ENCODE measurements around the gene EMC10.

Gene EMC10

GRCh38 chr19:50496189-50497021, 20.1 kb downstream of the EMC10 start:
- H3K4me3 ChIP-seq (ENCODE audit: low read depth, low read length) = no peak overlapping the region
- H3K27me3 ChIP-seq = peaks cover 13% of the 10 kb centered on the region
- TF ChIP-seq CTCF (IDR thresholded peaks at IDR 0.05; ENCODE audit: low read depth, low read length) = no peak
- no peak for DNase-seq
- peaks cover 4% of the 10 kb centered on the region; the same call in 1 of the 2 replicates for H3K4me1 ChIP-seq
- H3K36me3 ChIP-seq = no peaks in the 10 kb centered on the region
- no peaks in the 10 kb centered on the region for H3K9me3 ChIP-seq

DNA sequence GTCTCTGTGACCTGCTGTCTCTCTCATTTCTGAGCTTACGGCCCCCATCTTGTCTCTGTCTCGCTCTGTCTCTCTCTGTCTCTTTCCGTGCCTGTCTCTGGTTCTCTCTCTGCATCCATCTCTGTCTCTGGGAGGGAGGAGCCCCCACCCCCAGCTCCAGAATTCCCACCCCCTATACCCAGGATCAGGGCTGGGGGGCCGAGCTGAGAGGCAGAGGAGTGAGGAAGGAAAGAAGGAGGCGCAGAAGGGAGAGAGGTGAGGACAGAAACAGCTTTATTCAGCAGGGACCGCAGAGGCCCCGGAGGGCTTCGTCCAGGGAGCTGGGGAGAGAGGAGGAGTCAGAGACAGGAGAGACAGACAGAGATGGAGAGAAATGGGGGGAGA, 20.7 kb downstream of the EMC10 start:
- peaks cover 7% of the 10 kb centered on the region for H3K27me3 ChIP-seq

GRCh38 chr19:50498219-50499056, 22.1 kb downstream of the EMC10 start:
- TF ChIP-seq CTCF (IDR thresholded peaks at IDR 0.05; ENCODE audit: low read depth, low read length) = no peak
- H3K36me3 ChIP-seq = no peaks in the 10 kb centered on the region
- no peak for DNase-seq
- H3K4me3 ChIP-seq (ENCODE audit: low read depth, low read length) = no peak overlapping the region
- H3K27me3 ChIP-seq = peaks cover 3% of the 10 kb centered on the region; the same call in 1 of the 2 replicates
- H3K4me1 ChIP-seq = peaks cover 4% of the 10 kb centered on the region; the same call in 1 of the 2 replicates
- H3K9me3 ChIP-seq = no peaks in the 10 kb centered on the region

More for the DNA sequence above, 20.7 kb downstream of the EMC10 start:
- peaks cover 4% of the 10 kb centered on the region; the same call in 1 of the 2 replicates for H3K4me1 ChIP-seq
- no peak for DNase-seq
- TF ChIP-seq CTCF (IDR thresholded peaks at IDR 0.05; ENCODE audit: low read depth, low read length) = no peak
- no peaks in the 10 kb centered on the region for H3K36me3 ChIP-seq
- H3K9me3 ChIP-seq = no peaks in the 10 kb centered on the region
- H3K4me3 ChIP-seq (ENCODE audit: low read depth, low read length) = no peak overlapping the region

GRCh38 chr19:50500060-50500752, 23.9 kb downstream of the EMC10 start:
- Histone ChIP-seq H3K4me1 (peaks cover 4% of the 10 kb centered on the region; the same call in 1 of the 2 replicates), H3K36me3 (no peaks in the 10 kb centered on the region), H3K27me3 (peaks cover 3% of the 10 kb centered on the region; the same call in 1 of the 2 replicates), H3K9me3 (no peaks in the 10 kb centered on the region), H3K4me3 (ENCODE audit: low read depth, low read length) (no peak overlapping the region)
- peak; percentile 54 for DNase-seq
- peak; percentile 34; the same call in 1 of the 2 replicates for TF ChIP-seq CTCF (IDR thresholded peaks at IDR 0.05; ENCODE audit: low read depth, low read length)

GRCh38 chr19:50500753-50501151, 24.4 kb downstream of the EMC10 start:
- Histone ChIP-seq H3K9me3 (no peaks in the 10 kb centered on the region), H3K27me3 (peaks cover 3% of the 10 kb centered on the region; the same call in 1 of the 2 replicates), H3K36me3 (no peaks in the 10 kb centered on the region), H3K4me1 (peaks cover 4% of the 10 kb centered on the region; the same call in 1 of the 2 replicates), H3K4me3 (ENCODE audit: low read depth, low read length) (no peak overlapping the region)
- DNase-seq = no peak
- TF ChIP-seq CTCF (IDR thresholded peaks at IDR 0.05; ENCODE audit: low read depth, low read length) = no peak

Measured in BE2C (cell line).